HG03159 (cell line): Measurements from ENCODE around the gene CXCR5.

Source experiments
- ATAC-seq: cut with Tn5 transposase; IDR thresholded peaks from one replicate; pipeline ENCODE4 v1.9.1; 2021; ENCODE audit warnings: mild to moderate bottlenecking, moderate library complexity; ENCODE audit not compliant: unreplicated experiment

Gene CXCR5

GRCh38 chr11:118924591-118925585 lies 41.2 kb downstream of the CXCR5 start:
- ATAC-seq = no peak

- no peak for ATAC-seq
Observed at GRCh38 chr11:118927554-118928100, 43.9 kb downstream of the CXCR5 start.

DNA sequence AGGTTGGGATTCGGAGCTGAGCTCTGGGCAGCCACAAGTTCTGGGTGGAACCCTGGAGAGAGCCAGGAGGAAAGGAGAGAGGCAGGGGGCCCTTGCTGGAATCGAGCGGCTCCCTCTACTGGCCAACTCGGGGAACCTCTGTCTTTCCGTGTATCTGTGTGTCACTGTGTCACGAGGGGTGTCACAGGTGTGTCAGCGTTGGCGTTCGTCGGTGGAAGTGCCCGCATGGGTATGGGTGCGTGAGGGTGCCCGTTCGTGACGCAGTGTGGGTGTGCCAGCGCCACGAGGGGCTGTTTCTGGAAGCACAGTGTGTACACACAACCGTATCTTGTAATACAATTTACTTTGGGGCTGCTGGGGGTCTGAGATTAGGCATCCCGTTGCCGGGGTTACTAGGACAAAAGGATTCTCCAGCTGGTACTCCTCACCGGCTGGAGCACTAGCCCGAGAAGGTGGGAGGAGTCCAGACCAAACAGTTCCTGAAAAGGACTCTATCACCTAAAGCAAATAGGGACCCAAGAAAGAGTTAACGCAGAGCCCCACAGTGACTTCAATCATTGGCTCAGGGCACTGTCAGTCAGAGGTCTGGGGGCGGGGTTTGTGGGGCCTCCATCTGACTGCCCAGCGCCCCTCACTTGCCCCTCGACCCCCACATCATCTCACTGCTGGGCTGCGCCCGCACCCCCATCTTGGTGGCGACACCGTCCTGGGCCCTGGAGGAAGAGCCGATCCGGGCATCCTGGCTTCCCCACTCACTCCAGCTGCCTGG lies 44.6 kb downstream of the CXCR5 start:
- peak; percentile 40 for ATAC-seq

GRCh38 chr11:118928870-118929500 lies 45.3 kb downstream of the CXCR5 start:
- no peak for ATAC-seq

DNA sequence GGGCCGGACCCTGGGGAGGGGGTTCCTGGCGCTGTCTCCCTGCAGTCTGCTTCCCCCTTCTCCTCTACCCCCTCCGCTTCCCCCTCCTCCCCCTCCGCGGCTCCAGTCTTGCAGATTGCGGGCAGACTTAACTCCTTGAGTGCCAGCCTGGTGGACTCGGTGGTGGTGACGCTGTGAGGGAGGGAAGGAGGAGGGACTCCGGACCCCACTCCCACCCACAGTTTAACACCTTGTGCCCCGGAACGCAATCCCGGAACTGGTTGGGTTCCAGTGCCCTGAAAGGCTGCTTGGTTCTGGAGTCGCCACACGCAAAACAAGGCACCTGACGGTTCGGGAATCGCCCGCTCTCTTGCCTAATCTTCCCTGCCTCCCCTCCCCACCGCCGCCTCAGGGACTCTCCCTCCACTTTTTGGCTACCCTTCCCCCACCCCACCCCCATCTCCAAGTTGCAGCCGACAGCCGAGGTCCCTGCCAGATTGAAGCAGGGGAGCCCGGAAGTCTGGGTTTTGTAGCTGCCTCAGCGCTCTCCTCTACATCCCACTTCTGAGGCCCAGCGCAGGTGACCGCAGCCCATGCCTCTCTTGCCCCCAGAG lies 45.9 kb downstream of the CXCR5 start:
- ATAC-seq = no peak

- no peak for ATAC-seq
Observed at GRCh38 chr11:118930094-118930712, 46.5 kb downstream of the CXCR5 start.

- no peak for ATAC-seq
Observed at GRCh38 chr11:118931571-118931970, 47.9 kb downstream of the CXCR5 start.

DNA sequence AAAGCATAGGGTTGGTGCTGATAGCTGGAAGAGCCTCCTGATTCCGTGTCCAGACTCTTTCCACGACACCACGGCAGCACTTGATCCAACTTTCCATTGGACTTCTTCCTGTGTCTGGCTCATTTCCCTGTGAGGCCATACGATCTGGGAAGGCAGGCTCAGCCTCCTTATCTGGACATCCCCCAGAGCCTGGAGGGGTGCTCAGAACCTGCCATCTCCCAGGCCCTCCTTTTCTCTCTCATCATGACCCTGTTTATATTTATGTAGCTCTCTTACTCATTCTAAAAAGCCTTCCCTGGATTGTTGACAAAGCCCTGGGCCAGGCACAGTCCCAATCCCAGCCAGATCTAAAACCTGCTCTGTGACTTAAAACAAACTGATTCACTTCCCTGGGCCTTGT lies 49.8 kb downstream of the CXCR5 start:
- ATAC-seq = no peak

- no peak for ATAC-seq
Observed at GRCh38 chr11:118935376-118935775, 51.7 kb downstream of the CXCR5 start.

GRCh38 chr11:118938491-118939403 lies 55.1 kb downstream of the CXCR5 start:
- ATAC-seq = no peak

GRCh38 chr11:118939404-118939915 lies 55.8 kb downstream of the CXCR5 start:
- ATAC-seq = no peak

DNA sequence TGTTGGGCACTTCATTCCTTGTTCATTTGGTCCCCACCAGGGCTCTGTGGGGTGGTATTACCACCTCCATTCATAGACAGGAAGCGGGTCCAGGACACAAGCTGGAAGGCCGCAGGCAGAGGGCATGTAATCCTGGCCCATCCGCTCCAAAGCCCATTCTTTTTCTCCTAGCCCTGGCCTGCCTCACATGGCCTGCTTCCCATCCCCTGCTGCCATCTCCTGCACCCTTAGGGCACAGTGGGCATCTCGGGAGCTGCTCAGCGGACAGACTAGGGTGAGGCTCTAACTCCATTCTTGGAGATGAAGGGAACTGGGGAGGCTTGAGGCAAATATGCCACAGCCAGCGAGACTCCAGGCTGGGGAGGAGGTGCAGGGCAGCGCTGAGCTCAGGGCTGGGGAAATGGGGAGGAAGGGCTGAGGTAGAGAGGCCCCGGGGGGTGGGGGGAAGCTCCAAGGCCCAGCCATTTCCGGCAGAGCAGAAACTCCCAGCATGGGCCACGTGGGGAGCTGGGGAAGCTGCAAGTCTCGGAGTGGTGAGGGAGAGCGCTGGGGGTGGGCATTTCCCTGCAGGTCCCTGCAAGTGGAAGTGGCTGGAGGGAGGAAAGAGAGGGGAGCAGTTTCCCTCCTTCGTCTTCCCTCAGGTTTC lies 56.4 kb downstream of the CXCR5 start:
- ATAC-seq = no peak

GRCh38 chr11:118947091-118947490 lies 63.4 kb downstream of the CXCR5 start:
- no peak for ATAC-seq
